Parathyroid adenoma (tissue), 2 donors: ENCODE data around the gene GDF10.

Source experiments
- H2AFZ ChIP-seq: fragments of 300-600 bp; sonication (generic); one replicate; pipeline ENCODE4 v1.7.0; 2017; ENCODE audit warnings: antibody characterized with exemption, mild to moderate bottlenecking
- H3K27ac ChIP-seq: fragments of 300-600 bp; sonication (generic); one replicate; pipeline ENCODE4 v1.7.0; 2017
- H3K27me3 ChIP-seq: fragments of 300-600 bp; sonication (generic); one replicate; pipeline ENCODE4 v1.7.0; 2017; ENCODE audit warnings: low read length; ENCODE audit not compliant: control insufficient read depth, insufficient read depth
- H3K36me3 ChIP-seq: fragments of 300-600 bp; sonication (generic); one replicate; pipeline ENCODE4 v1.7.0; 2017; ENCODE audit warnings: low read length; ENCODE audit not compliant: control insufficient read depth, insufficient read depth
- H3K4me1 ChIP-seq: fragments of 300-600 bp; sonication (generic); one replicate; pipeline ENCODE4 v1.7.0; 2017; ENCODE audit warnings: control low read depth
- H3K4me2 ChIP-seq: fragments of 300-600 bp; sonication (generic); one replicate; pipeline ENCODE4 v1.7.0; 2017; ENCODE audit warnings: low read length
- H3K4me3 ChIP-seq: fragments of 300-600 bp; sonication (generic); one replicate; pipeline ENCODE4 v1.7.0; 2017; ENCODE audit warnings: low read depth, low read length
- H3K79me2 ChIP-seq: fragments of 300-600 bp; sonication (generic); one replicate; pipeline ENCODE4 v1.7.0; 2017; ENCODE audit warnings: control low read depth
- H3K9ac ChIP-seq: fragments of 300-600 bp; sonication (generic); one replicate; pipeline ENCODE4 v1.7.0; 2017; ENCODE audit warnings: mild to moderate bottlenecking
- H3K9me3 ChIP-seq: fragments of 300-600 bp; sonication (generic); one replicate; pipeline ENCODE4 v1.7.0; 2017; ENCODE audit warnings: low read length; ENCODE audit not compliant: control insufficient read depth
- CTCF ChIP-seq: fragments of 300-600 bp; sonication (generic); IDR thresholded peaks from one replicate; pipeline ENCODE4 v1.7.0; 2017; ENCODE audit warnings: antibody characterized with exemption, mild to moderate bottlenecking
- donor health status: primary hyperparathyroidism.

The GDF10 gene

GRCh38 chr10:47269294-47269693, 30.7 kb upstream of the GDF10 start:
- no peak overlapping the region for H3K9ac ChIP-seq
- no peaks in the 10 kb centered on the region for H3K9me3 ChIP-seq
- H3K4me2 ChIP-seq: no peak overlapping the region
- no peaks in the 10 kb centered on the region for H3K27me3 ChIP-seq
- no peak overlapping the region for H3K27ac ChIP-seq
- H3K4me1 ChIP-seq: no peaks in the 10 kb centered on the region
- no peaks in the 10 kb centered on the region for H3K79me2 ChIP-seq
- no peaks in the 10 kb centered on the region for H3K36me3 ChIP-seq
- H3K4me3 ChIP-seq: no peak overlapping the region
- no peak overlapping the region for H2AFZ ChIP-seq
- no peak for TF ChIP-seq CTCF

- no peaks in the 10 kb centered on the region for H3K4me1 ChIP-seq
- no peaks in the 10 kb centered on the region for H3K27me3 ChIP-seq
- H3K4me3 ChIP-seq: no peak overlapping the region
- H3K4me2 ChIP-seq: no peak overlapping the region
- no peak for TF ChIP-seq CTCF
- H3K79me2 ChIP-seq: no peaks in the 10 kb centered on the region
- no peak overlapping the region for H3K9ac ChIP-seq
- no peak overlapping the region for H3K27ac ChIP-seq
- H2AFZ ChIP-seq: no peak overlapping the region
- H3K9me3 ChIP-seq: no peaks in the 10 kb centered on the region
- H3K36me3 ChIP-seq: no peaks in the 10 kb centered on the region
These were observed 23.9 kb upstream of the GDF10 start for GRCh38 chr10:47276071-47276470.

GRCh38 chr10:47276576-47277351, 23.2 kb upstream of the GDF10 start:
- H3K9ac ChIP-seq: no peak overlapping the region
- H3K27ac ChIP-seq: no peak overlapping the region
- H2AFZ ChIP-seq: no peak overlapping the region
- H3K36me3 ChIP-seq: no peaks in the 10 kb centered on the region
- no peak for TF ChIP-seq CTCF
- H3K4me3 ChIP-seq: no peak overlapping the region
- no peaks in the 10 kb centered on the region for H3K27me3 ChIP-seq
- H3K4me1 ChIP-seq: no peaks in the 10 kb centered on the region
- H3K79me2 ChIP-seq: no peaks in the 10 kb centered on the region
- no peak overlapping the region for H3K4me2 ChIP-seq
- no peaks in the 10 kb centered on the region for H3K9me3 ChIP-seq

GRCh38 chr10:47277352-47278151, 22.4 kb upstream of the GDF10 start:
- Histone ChIP-seq H3K36me3 (no peaks in the 10 kb centered on the region), H2AFZ (no peak overlapping the region), H3K9me3 (no peaks in the 10 kb centered on the region), H3K9ac (no peak overlapping the region), H3K27me3 (no peaks in the 10 kb centered on the region), H3K79me2 (no peaks in the 10 kb centered on the region), H3K27ac (no peak overlapping the region), H3K4me2 (no peak overlapping the region), H3K4me1 (no peaks in the 10 kb centered on the region), H3K4me3 (no peak overlapping the region)
- TF ChIP-seq CTCF: no peak
